Peyer's patch (tissue), 4 donors: Measurements from ENCODE around the gene MUC2.

Experiments
- CTCF ChIP-seq, 6 experiments: fragments of 450-650 bp in 4 of 6; fragments of 200-600 bp in 2 of 6; sonication (generic) in 1 of 6; IDR thresholded peaks; one replicate each; pipeline ENCODE4 v1.5.1; 2017 to 2019; ENCODE audit warnings: antibody characterized with exemption in 6 of 6, mild to moderate bottlenecking in 3 of 6, moderate library complexity in 1 of 6
- POLR2A ChIP-seq, 2 donors: fragments of 450-650 bp; IDR thresholded peaks; one replicate each; pipeline ENCODE4 v1.5.1; 2017; ENCODE audit warnings: antibody characterized with exemption in 2 of 2, mild to moderate bottlenecking in 2 of 2, moderate library complexity in 2 of 2

GRCh38 chr11:1108246-1108900, 33.7 kb downstream of the MUC2 start:
- TF ChIP-seq CTCF (IDR thresholded peaks at IDR 0.05), result no peak
- TF ChIP-seq POLR2A (IDR thresholded peaks at IDR 0.05), result no peak
